Vagina (tissue), 2 donors: ENCODE data around the gene SV2B.

Experiments
- CTCF ChIP-seq, 3 experiments: fragments of 450-650 bp in 2 of 3; fragments of 200-600 bp in 1 of 3; sonication (generic) in 1 of 3; IDR thresholded peaks; one replicate each; pipeline ENCODE4 v1.5.1; 2017 to 2019; ENCODE audit warnings: antibody characterized with exemption in 3 of 3, mild to moderate bottlenecking in 2 of 3, moderate library complexity in 2 of 3
- POLR2A ChIP-seq, 2 donors: fragments of 450-650 bp; IDR thresholded peaks; one replicate each; pipeline ENCODE4 v1.6.1; 2017; ENCODE audit warnings: antibody characterized with exemption in 2 of 2, mild to moderate bottlenecking in 2 of 2, moderate library complexity in 2 of 2

GRCh38 chr15:91254766-91255165 is 154.7 kb downstream of the SV2B start:
- TF ChIP-seq CTCF (IDR thresholded peaks at IDR 0.05) (no peak), POLR2A (IDR thresholded peaks at IDR 0.05) (no peak)
